Rectal smooth muscle tissue (tissue), 1 donor: ENCODE data around the gene ANKRD13A.
"Not testable (repeated sequence)": the region's sequence is repeated elsewhere in the genome, so short reads cannot be mapped to it uniquely, and the experiment has no call there.

Experiments
- H3K27ac ChIP-seq: one replicate; pipeline ENCODE4 v1.7.0; 2013; ENCODE audit warnings: low read depth, low read length, inconsistent platforms
- H3K27me3 ChIP-seq: one replicate; pipeline ENCODE4 v1.7.0; 2013; ENCODE audit warnings: low read length; ENCODE audit not compliant: control insufficient read depth, insufficient read depth
- H3K36me3 ChIP-seq: one replicate; pipeline ENCODE4 v1.7.0; 2013; ENCODE audit warnings: low read length; ENCODE audit not compliant: control insufficient read depth, insufficient read depth
- H3K4me1 ChIP-seq: one replicate; pipeline ENCODE4 v1.7.0; 2013; ENCODE audit warnings: low read length; ENCODE audit not compliant: control insufficient read depth, insufficient read depth
- H3K4me3 ChIP-seq: one replicate; pipeline ENCODE4 v1.7.0; 2013; ENCODE audit warnings: low read length
- H3K9ac ChIP-seq: one replicate; pipeline ENCODE4 v1.7.0; 2013; ENCODE audit warnings: low read length

ANKRD13A gene

DNA sequence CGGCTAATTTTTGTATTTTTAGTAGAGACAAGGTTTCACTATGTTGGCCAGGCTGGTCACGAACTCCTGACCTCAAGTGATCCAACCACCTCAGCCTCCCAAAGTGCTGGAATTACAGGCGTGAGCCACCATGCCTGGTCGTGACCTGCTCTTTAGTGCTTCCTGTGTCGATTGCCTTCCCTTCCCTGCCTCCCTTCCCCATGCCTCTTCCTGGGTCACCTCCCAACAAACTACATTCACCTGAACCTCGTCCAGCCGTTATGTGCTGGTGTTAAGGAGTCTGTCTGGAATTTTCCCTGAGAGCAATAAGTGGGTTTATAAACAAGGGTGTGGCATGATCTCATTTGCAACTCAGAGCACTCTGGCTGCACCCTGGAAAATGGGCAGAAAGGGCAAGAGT is 81.2 kb downstream of the ANKRD13A start:
- Histone ChIP-seq H3K27ac (no peak overlapping the region), H3K9ac (no peak overlapping the region), H3K27me3 (no peaks in the 10 kb centered on the region), H3K36me3 (no peaks in the 10 kb centered on the region), H3K4me3 (no peak overlapping the region), H3K4me1 (no peaks in the 10 kb centered on the region)

DNA sequence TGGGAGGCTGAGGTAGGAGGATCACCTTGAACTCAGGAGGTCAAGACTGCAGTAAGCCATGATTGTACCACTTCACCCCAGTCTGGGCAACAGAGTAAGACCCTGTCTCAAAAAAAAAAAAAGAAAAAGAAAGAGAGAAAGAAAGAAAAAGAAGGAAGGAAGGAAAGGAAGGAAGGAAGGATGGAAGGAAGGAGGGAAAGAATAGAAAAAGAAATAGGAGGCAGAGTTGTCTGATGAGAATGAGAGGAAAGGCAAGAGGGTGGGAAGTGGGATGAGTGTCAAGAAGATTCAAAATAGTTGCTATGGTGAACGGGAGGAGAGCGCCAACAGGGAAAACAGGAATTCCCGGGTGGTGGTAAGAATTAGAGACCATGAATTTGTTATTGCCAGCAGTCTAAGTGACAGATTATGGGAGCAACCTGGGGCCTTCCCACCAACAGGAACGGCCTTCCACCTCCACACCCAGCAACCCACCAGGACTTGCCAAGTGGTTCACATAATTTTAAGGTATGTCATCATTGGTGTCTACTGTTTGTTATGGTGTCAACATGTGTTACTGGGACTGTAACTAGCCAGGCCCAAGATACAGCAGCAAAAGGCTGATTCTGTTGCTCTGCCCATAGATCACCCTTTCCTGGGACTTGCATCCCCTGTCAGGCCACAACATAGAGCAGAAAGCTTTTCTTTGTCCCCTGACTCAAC is 85.2 kb downstream of the ANKRD13A start:
- H3K9ac ChIP-seq: no peak overlapping the region
- H3K4me1 ChIP-seq: no peaks in the 10 kb centered on the region
- H3K27ac ChIP-seq: no peak overlapping the region
- no peak overlapping the region for H3K4me3 ChIP-seq
- H3K36me3 ChIP-seq: no peaks in the 10 kb centered on the region
- no peaks in the 10 kb centered on the region for H3K27me3 ChIP-seq

- not testable (repeated sequence) for H3K4me1 ChIP-seq, H3K9ac ChIP-seq, H3K27me3 ChIP-seq, H3K36me3 ChIP-seq, H3K4me3 ChIP-seq, H3K27ac ChIP-seq
Observed at GRCh38 chr12:110088216-110088615, 89.0 kb downstream of the ANKRD13A start.

DNA sequence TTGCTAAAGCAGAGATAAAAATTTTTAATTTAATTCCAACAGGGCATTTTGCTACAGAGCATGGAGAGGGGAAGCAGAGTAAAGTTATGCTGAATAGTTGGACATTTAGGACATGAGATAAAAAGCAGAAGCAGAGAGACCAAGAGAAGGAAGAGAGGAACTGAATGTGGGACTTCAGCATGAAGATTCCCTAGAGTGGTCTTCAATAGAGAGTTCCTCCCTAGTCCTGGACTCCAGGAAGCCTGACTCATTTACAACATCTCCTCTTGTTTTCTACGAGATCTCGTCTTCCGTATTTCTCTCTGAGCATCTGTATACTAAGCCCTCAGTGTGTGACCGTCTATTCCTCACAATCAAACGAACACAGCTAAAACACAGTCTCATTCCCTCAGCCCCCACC is 89.7 kb downstream of the ANKRD13A start:
- Histone ChIP-seq H3K4me3 (no peak overlapping the region), H3K4me1 (no peaks in the 10 kb centered on the region), H3K36me3 (no peaks in the 10 kb centered on the region), H3K27ac (no peak overlapping the region), H3K9ac (no peak overlapping the region), H3K27me3 (no peaks in the 10 kb centered on the region)
